Measurements from ENCODE around the gene TBRG1.

The TBRG1 gene

DNA sequence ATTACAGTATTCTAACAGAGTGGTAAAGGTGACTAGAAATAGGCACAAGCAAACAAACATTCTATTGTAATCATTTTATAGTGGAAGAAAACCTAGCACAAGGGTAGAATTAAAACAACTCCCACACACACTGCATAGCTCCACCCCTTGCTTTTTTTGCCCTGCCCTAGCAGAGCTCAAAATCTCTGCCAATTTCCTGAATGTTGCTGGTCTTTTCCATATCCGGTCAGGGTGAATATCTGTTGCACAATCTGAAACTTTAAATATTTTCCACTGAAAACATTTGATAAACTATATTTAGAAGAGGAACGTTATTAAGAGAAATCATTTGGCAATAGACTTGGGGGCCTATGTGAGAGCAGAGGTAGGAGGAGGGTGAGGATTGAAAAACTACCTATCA is 53.7 kb downstream of the TBRG1 start:
- H3K36me3 ChIP-seq (ENCODE audit: control insufficient read depth, insufficient read depth, low read length) = no peaks in the 10 kb centered on the region
- no peaks in the 10 kb centered on the region for H3K9me3 ChIP-seq (ENCODE audit: control insufficient read depth, low read length)
- peak overlapping the region; percentile 38 for H3K4me2 ChIP-seq (ENCODE audit: low read length)
- peaks cover 4% of the 10 kb centered on the region for H3K4me1 ChIP-seq
- H3K4me3 ChIP-seq (ENCODE audit: low read depth, low read length) = no peak overlapping the region
- no peak overlapping the region for H2AFZ ChIP-seq
- no peaks in the 10 kb centered on the region for H3K79me2 ChIP-seq
- TF ChIP-seq, protein P1, sequence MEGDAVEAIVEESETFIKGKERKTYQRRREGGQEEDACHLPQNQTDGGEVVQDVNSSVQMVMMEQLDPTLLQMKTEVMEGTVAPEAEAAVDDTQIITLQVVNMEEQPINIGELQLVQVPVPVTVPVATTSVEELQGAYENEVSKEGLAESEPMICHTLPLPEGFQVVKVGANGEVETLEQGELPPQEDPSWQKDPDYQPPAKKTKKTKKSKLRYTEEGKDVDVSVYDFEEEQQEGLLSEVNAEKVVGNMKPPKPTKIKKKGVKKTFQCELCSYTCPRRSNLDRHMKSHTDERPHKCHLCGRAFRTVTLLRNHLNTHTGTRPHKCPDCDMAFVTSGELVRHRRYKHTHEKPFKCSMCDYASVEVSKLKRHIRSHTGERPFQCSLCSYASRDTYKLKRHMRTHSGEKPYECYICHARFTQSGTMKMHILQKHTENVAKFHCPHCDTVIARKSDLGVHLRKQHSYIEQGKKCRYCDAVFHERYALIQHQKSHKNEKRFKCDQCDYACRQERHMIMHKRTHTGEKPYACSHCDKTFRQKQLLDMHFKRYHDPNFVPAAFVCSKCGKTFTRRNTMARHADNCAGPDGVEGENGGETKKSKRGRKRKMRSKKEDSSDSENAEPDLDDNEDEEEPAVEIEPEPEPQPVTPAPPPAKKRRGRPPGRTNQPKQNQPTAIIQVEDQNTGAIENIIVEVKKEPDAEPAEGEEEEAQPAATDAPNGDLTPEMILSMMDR (IDR thresholded peaks at IDR 0.05) = no peak
- no peaks in the 10 kb centered on the region for H3K27me3 ChIP-seq (ENCODE audit: control insufficient read depth, insufficient read depth, low read length)
- H3K27ac ChIP-seq = peak overlapping the region; percentile 48
- H3K9ac ChIP-seq = no peak overlapping the region

DNA sequence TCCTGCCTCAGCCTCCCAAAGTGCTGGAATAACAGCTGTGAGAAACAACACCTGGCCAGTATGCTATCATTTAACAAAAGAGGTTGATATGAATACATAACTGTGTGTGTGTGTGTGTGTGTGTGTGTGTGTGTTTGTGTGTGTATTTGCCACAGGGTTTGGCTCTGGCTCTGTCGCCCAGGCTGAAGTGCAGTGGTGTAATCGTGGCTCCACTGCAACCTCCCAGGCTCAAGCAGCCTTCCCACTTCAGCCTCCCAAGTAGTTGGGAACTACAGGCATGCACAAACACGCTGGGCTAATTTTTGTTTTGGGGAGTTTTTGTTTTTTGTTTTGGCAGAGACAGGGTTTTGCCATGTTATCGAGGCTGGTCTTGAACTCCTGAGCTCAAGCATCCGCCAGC is 55.8 kb downstream of the TBRG1 start:
- H3K9me3 ChIP-seq (ENCODE audit: control insufficient read depth, low read length) = no peaks in the 10 kb centered on the region
- H3K9ac ChIP-seq = no peak overlapping the region
- TF ChIP-seq, protein P1 (IDR thresholded peaks at IDR 0.05) = no peak
- H3K4me2 ChIP-seq (ENCODE audit: low read length) = no peak overlapping the region
- no peak overlapping the region for H3K27ac ChIP-seq
- H3K4me1 ChIP-seq = peaks cover 4% of the 10 kb centered on the region
- no peaks in the 10 kb centered on the region for H3K27me3 ChIP-seq (ENCODE audit: control insufficient read depth, insufficient read depth, low read length)
- H3K4me3 ChIP-seq (ENCODE audit: low read depth, low read length) = no peak overlapping the region
- no peaks in the 10 kb centered on the region for H3K79me2 ChIP-seq
- no peaks in the 10 kb centered on the region for H3K36me3 ChIP-seq (ENCODE audit: control insufficient read depth, insufficient read depth, low read length)
- H2AFZ ChIP-seq = no peak overlapping the region

DNA sequence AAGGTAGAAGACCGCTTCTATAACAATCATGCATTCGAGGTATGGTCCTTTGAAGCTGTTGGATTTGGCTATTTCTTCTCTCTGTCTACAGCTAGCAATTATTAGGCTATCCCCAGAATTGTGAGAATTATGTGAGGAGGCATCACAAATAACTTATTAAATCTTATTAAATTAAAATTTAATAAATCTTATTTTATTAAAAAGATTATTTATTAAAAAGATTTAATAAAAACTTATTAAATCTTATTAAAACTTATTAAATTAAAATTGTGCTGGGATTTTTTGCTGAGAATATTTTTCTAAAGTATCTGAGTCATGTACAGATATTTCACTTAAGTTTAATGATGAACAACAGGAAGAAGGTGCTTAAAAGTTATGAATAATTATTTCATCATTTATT is 58.8 kb downstream of the TBRG1 start:
- TF ChIP-seq, protein P1 (IDR thresholded peaks at IDR 0.05) = no peak
- Histone ChIP-seq H3K9me3 (ENCODE audit: control insufficient read depth, low read length) (no peaks in the 10 kb centered on the region), H3K9ac (no peak overlapping the region), H3K27ac (no peak overlapping the region), H3K4me1 (no peaks in the 10 kb centered on the region), H3K79me2 (no peaks in the 10 kb centered on the region), H3K4me3 (ENCODE audit: low read depth, low read length) (no peak overlapping the region), H3K27me3 (ENCODE audit: control insufficient read depth, insufficient read depth, low read length) (no peaks in the 10 kb centered on the region), H3K36me3 (ENCODE audit: control insufficient read depth, insufficient read depth, low read length) (no peaks in the 10 kb centered on the region), H3K4me2 (ENCODE audit: low read length) (no peak overlapping the region), H2AFZ (no peak overlapping the region)

DNA sequence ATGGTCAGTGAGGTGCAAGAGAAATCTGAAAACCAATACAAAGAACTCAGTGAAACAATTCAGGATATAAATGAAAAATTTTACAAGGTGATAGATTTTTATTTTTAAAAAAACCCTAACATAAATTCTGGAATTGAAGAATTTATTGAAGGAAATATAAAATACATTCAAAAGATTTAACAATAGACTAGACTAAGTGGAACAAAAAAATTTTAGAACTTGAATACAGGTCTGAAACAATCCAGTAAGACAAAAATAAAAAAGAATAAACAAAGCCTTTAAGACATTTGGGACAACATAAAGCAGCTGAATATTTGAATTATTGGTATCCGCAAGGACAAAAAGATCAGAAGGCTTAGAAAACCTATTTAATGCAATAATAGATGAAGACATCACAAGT is 59.8 kb downstream of the TBRG1 start:
- Histone ChIP-seq H3K36me3 (ENCODE audit: control insufficient read depth, insufficient read depth, low read length) (no peaks in the 10 kb centered on the region), H3K27ac (no peak overlapping the region), H3K4me1 (no peaks in the 10 kb centered on the region), H3K9ac (no peak overlapping the region), H3K9me3 (ENCODE audit: control insufficient read depth, low read length) (no peaks in the 10 kb centered on the region), H3K4me2 (ENCODE audit: low read length) (no peak overlapping the region), H3K27me3 (ENCODE audit: control insufficient read depth, insufficient read depth, low read length) (no peaks in the 10 kb centered on the region), H2AFZ (no peak overlapping the region), H3K4me3 (ENCODE audit: low read depth, low read length) (no peak overlapping the region), H3K79me2 (no peaks in the 10 kb centered on the region)
- TF ChIP-seq, protein P1 (IDR thresholded peaks at IDR 0.05) = no peak

All from parathyroid adenoma (tissue), 2 donors.